Measurements from ENCODE around the gene VPS13D.

DNA sequence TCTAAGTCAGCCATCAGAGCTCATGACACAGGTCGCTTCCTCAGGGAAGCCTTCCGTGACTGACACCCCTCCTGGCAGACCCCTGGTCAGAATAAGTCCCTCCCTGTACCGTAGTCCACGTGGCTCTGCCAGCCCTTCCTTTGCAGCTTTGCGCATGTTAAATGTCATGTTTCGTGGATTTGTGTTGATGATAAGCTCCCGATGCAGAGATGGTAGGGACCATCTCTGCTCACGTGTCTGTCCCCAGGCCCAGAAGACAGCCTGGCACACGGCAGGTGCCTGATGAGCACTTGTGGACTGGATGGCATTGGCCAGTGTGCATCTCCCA lies 312.3 kb downstream of the VPS13D start:
- TF ChIP-seq, protein P1, sequence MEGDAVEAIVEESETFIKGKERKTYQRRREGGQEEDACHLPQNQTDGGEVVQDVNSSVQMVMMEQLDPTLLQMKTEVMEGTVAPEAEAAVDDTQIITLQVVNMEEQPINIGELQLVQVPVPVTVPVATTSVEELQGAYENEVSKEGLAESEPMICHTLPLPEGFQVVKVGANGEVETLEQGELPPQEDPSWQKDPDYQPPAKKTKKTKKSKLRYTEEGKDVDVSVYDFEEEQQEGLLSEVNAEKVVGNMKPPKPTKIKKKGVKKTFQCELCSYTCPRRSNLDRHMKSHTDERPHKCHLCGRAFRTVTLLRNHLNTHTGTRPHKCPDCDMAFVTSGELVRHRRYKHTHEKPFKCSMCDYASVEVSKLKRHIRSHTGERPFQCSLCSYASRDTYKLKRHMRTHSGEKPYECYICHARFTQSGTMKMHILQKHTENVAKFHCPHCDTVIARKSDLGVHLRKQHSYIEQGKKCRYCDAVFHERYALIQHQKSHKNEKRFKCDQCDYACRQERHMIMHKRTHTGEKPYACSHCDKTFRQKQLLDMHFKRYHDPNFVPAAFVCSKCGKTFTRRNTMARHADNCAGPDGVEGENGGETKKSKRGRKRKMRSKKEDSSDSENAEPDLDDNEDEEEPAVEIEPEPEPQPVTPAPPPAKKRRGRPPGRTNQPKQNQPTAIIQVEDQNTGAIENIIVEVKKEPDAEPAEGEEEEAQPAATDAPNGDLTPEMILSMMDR (IDR thresholded peaks at IDR 0.05; ENCODE audit: extremely low read depth in 1 of 2, insufficient read depth in 1 of 2, low read depth in 1 of 2, low read length in 2 of 2): no peak
- TF ChIP-seq, protein P2, sequence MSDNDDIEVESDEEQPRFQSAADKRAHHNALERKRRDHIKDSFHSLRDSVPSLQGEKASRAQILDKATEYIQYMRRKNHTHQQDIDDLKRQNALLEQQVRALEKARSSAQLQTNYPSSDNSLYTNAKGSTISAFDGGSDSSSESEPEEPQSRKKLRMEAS (IDR thresholded peaks at IDR 0.05; ENCODE audit: insufficient read depth, insufficient read length): no peak
- TF ChIP-seq POLR2AphosphoS5 (IDR thresholded peaks at IDR 0.05; ENCODE audit: insufficient read depth, low read depth, low read length): no peak
- TF ChIP-seq POLR2A (IDR thresholded peaks at IDR 0.05; ENCODE audit: low read depth, low read length): no peak
- TF ChIP-seq GATA2 (IDR thresholded peaks at IDR 0.05; ENCODE audit: insufficient read depth, insufficient read length, low read depth, low read length): no peak
- no peak for TF ChIP-seq EZH2 (IDR thresholded peaks at IDR 0.05; ENCODE audit: borderline replicate concordance, low read depth, low read length, severe bottlenecking)

Data from endothelial cell of umbilical vein (primary cell).